Activated gamma-delta T cell (primary cell): ENCODE data around the gene FABP1.

Source experiments
- DNase-seq: peaks from one replicate; lab custom pipeline; 2025; lab: John Stamatoyannopoulos, UW

Gene FABP1

GRCh38 chr2:88081924-88082608, 45.8 kb downstream of the FABP1 start:
- DNase-seq, result no peak

- DNase-seq, result no peak
Observed at GRCh38 chr2:88080545-88080944, 47.3 kb downstream of the FABP1 start.

GRCh38 chr2:88078643-88079172, 49.2 kb downstream of the FABP1 start:
- DNase-seq, result no peak

GRCh38 chr2:88077080-88077479, 50.8 kb downstream of the FABP1 start:
- DNase-seq, result no peak

- no peak for DNase-seq
Observed at GRCh38 chr2:88074854-88075292, 53.0 kb downstream of the FABP1 start.

- DNase-seq, result no peak
Observed at GRCh38 chr2:88074150-88074549, 53.7 kb downstream of the FABP1 start.
